ENCODE data around the gene TMEM256.

The TMEM256 gene

GRCh38 chr17:7429722-7430121 lies 25.8 kb upstream of the TMEM256 start:
- no peak for DNase-seq (ENCODE audit: low read depth)

GRCh38 chr17:7428557-7428956 lies 24.7 kb upstream of the TMEM256 start, which contains the start of gene SPEM3:
TSS of gene SPEM3 (plus strand) at chr17:7428857. CDS start at chr17:7428903, 46 bp downstream.
- DNase-seq (ENCODE audit: low read depth): no peak

- no peak for DNase-seq (ENCODE audit: low read depth)
These were observed 23.7 kb upstream of the TMEM256 start for GRCh38 chr17:7427549-7427948.

GRCh38 chr17:7426896-7427489 lies 23.1 kb upstream of the TMEM256 start:
- DNase-seq (ENCODE audit: low read depth): no peak

GRCh38 chr17:7426203-7426863 lies 22.4 kb upstream of the TMEM256 start:
- no peak for DNase-seq (ENCODE audit: low read depth)

GRCh38 chr17:7425756-7426155 lies 21.9 kb upstream of the TMEM256 start:
- DNase-seq (ENCODE audit: low read depth): no peak

- DNase-seq (ENCODE audit: low read depth): no peak
These were observed 21.4 kb upstream of the TMEM256 start, which contains the start of gene SPEM2 for GRCh38 chr17:7425316-7425715. TSS of gene SPEM2 (plus strand) at chr17:7425616. CDS start at chr17:7425689, 73 bp downstream.

GRCh38 chr17:7423679-7424078 lies 19.8 kb upstream of the TMEM256 start:
- DNase-seq (ENCODE audit: low read depth): no peak

GRCh38 chr17:7421186-7421585 lies 17.3 kb upstream of the TMEM256 start:
- DNase-seq (ENCODE audit: low read depth): no peak

- DNase-seq (ENCODE audit: low read depth): no peak
These were observed 16.1 kb upstream of the TMEM256 start, which contains the start of gene SPEM1 for GRCh38 chr17:7419819-7420610. TSS of gene SPEM1 (plus strand) at chr17:7420324. CDS start at chr17:7420385, 61 bp downstream.

- DNase-seq (ENCODE audit: low read depth): no peak
These were observed 14.7 kb upstream of the TMEM256 start for GRCh38 chr17:7418472-7419152.

- DNase-seq (ENCODE audit: low read depth): no peak
These were observed 13.3 kb upstream of the TMEM256 start for GRCh38 chr17:7417056-7417655.

- no peak for DNase-seq (ENCODE audit: low read depth)
These were observed 12.4 kb upstream of the TMEM256 start for GRCh38 chr17:7416323-7416722.

GRCh38 chr17:7415784-7416183 lies 11.9 kb upstream of the TMEM256 start:
- no peak for DNase-seq (ENCODE audit: low read depth)

GRCh38 chr17:7414837-7415236 lies 10.9 kb upstream of the TMEM256 start:
- no peak for DNase-seq (ENCODE audit: low read depth)

- DNase-seq (ENCODE audit: low read depth): no peak
These were observed 9.6 kb upstream of the TMEM256 start for GRCh38 chr17:7413346-7413985.

GRCh38 chr17:7411427-7411750 lies 7.5 kb upstream of the TMEM256 start:
- DNase-seq (ENCODE audit: low read depth): no peak

- DNase-seq (ENCODE audit: low read depth): no peak
These were observed 6.9 kb upstream of the TMEM256 start for GRCh38 chr17:7410634-7411426.

GRCh38 chr17:7409716-7410115 lies 5.8 kb upstream of the TMEM256 start:
- no peak for DNase-seq (ENCODE audit: low read depth)

- DNase-seq (ENCODE audit: low read depth): no peak
These were observed 5.0 kb upstream of the TMEM256 start for GRCh38 chr17:7408863-7409262.
